Activated CD4-positive, CD25-positive, alpha-beta regulatory T cell treated with anti-CD3 and anti-CD28 coated beads, Interleukin-2, amount 50 U/mL, for 16 hours (primary cell): ENCODE data around the gene PM20D2.
A peak's percentile ranks its signal among the peaks of the same experiment; 100 is the strongest.

Experiments
- DNase-seq: peaks from one replicate; pipeline ENCODE4 v3.0.0-alpha.2; 2020; ENCODE audit warnings: low read depth, low spot score

Gene PM20D2

DNA sequence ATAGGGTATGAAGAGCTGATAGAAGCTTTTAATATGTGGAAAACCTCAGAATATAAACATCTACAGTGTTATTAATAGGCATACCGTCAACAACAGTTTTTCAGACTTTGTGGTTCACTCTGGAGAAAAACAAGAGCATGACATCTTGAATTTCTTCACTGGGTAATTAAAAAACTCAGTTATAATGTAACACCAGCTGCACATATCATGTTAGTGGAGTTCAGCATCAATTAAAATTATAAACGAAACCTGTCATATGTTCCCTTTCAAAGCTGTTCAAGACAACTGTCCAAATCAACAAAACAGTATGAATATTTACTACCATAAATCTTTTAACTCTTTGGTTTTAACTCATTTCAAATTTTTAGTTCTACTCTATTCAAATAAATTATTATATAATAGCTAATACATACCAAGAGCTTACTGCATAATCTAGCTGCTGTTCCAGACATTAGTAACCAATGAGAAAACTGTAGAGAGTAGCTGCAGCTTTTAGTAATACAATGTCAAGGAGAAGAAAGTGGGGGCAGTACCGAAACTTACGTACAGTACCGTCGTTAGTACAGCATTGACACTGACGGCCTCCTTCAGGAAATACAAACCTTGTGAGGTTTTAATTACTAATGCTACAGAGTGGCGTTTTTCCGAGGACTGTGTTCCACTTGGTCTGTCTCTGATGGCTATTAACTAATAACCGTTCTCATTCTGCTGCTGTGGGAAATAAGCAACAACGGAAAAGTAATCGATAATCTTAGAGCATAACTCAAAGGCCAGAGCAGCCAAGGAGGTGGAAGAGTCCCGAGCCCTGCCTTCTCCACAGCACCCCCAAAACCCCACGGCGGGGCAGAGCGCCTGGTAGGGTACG, 532 bp upstream of the PM20D2 start:
- no peak for DNase-seq

- peak; percentile 2 for DNase-seq
These were observed 1.2 kb downstream of the PM20D2 start for GRCh38 chr6:89146718-89147700.

DNA sequence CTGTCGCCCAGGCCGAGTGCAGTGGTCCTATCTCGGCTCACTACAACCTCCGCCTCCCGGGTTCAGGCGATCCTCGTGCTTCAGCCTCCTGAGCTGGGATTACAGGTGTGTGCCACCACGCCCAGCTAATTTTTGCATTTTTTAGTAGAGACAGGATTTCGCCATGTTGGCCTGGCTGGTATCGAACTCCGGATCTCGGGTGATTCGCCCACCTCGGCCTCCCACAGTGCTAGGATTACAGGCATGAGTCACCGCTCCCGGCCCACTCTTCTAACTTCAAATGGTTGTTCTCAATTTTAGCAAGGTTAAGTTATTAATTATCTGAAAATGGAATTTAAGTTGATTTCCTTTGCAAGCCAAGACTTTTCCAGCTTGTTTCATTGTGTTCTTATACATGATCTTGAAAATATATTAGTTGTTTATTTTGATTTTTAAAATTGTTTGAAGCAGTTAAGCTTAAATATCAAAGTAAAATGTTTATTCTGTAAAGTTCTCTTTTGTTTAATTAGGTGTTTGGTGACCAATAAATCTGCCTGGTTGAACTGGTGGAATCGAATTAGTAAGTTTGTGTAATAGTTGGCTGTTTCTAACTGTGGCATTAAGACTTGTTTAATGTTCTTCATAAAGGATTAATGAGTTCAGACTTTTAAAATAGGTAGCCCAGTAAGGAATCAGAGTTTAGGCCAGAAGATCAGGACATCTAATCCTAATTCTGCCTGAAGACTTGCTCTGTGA, 2.3 kb downstream of the PM20D2 start:
- no peak for DNase-seq

DNA sequence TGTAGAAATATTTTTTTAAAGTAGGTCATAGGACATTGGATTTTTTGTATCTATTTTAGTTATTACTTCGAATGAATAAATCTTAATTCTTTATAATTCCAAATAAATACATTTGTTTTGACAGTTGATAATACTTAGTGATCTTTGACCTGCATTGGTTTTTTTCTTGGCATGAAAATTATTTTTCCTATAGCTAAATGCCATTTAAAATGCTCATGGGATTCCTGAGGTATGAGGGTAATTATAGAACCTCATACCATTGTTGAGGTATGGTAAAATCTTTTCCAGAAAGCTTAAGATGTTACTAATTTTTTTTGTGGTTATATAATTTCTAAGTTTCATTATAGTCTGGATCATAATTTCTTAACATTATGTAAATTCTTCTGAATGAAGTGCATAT, 8.3 kb downstream of the PM20D2 start:
- DNase-seq: no peak

DNA sequence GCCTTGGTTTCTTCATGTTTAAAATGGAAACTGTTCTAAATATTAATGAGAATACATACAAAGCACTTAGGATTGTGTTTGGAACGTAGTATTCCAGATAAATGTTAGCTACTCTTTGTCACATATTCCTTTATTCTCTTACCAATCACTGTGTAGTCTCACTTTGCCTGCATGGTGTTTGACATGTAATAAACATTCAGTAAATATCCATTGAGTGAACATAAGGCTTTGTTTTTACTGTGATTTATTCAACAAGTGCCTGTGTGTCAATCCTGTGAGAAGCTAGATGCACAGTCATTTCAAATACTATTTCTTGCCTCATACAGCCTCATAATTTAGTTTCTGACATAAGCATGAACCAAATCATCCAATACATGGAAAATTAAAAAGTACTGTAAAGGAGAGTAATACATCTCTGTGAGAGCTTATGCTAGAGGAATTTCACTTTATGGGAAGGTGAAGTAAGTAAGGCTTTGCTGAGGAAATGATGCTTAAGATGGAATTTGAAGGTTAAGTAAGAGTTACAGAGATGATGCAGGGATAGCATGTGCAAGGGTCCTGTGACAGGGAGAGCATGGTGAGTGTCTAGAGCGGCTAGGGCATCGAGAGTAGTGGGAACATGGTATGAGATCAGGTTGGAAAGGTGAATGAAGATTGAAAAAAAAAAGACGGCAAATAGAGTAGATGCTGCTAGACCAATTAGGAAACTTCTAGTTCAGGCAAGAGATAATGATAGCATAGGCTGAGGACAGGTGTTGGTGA, 14.7 kb downstream of the PM20D2 start:
- DNase-seq: no peak

DNA sequence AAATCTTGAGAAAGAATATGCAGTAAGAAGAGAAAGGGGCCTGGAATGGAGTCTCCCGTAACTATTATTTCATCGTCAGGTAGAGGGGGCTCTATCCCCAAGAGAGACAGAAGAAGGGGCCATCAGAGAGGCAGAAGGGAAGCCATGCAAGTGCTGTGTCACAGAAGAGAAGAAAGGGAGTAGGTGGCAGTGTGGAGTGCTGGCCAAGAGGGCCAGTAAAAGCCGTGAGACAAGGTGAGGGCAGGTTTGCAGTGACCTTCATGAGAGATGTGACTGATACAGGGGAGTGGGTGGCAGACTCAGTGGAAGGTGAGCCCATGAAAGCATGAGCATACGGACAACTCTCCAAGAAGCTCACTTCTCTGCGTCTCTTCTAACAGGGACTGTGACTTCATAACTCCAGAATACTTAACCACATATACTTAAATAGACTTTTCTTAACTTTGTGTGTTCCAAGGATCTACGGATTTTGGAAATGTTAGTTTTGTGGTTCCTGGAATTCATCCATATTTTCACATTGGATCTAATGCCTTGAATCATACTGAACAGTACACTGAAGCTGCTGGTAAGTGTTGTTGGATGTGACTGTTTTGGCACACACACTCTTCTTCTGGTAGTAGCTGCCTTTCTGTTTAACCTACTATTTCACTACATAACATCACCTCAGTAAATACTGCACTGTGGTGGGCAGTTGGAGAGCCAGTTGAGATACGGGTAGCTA, 15.6 kb downstream of the PM20D2 start:
- DNase-seq: no peak

GRCh38 chr6:89162047-89162371, 16.2 kb downstream of the PM20D2 start:
- no peak for DNase-seq

- DNase-seq: no peak
These were observed 26.3 kb downstream of the PM20D2 start for GRCh38 chr6:89172131-89172530.

DNA sequence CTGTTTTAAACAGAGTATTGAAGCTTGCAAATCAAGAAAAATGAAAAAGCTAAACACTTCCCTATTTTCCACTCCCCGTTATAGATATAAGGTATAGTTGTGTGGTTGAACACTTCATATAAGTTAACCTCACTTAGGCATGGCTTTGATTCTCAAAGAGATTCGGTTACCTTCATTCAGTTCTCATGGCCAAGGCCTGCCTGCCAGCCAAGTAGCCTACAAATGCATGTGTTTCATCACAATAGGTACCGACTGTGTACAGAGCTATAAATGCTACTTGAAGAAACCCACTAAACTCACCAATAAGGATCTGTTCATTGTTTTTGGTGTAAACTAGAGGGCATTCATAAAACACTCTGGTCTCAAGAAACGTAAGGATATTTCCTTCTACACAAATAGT, 27.8 kb downstream of the PM20D2 start:
- no peak for DNase-seq

GRCh38 chr6:89180112-89180511, 34.3 kb downstream of the PM20D2 start:
- no peak for DNase-seq

DNA sequence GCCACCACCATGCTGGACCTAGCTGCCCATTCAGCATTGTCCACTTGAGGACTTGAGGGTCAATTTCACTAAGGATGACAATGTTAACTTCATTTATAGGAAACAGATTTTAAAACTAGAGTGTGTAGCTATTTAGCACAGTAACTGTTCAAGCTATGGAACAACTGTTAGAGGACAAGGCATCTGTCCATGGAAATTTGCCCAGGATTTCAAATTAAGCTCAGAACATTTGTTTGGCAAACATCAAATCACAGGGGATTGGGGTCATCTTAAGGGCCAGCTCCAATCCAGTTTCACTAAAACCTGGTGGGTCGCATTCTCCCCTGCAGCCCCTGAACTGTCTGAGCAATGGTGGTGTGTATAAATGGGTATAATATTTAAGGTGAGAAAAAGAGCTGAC, 35.1 kb downstream of the PM20D2 start:
- no peak for DNase-seq

GRCh38 chr6:89183294-89183693, 37.4 kb downstream of the PM20D2 start:
- DNase-seq: no peak

- no peak for DNase-seq
These were observed 38.5 kb downstream of the PM20D2 start for GRCh38 chr6:89184344-89184743.

GRCh38 chr6:89186762-89187161, 40.9 kb downstream of the PM20D2 start:
- no peak for DNase-seq

GRCh38 chr6:89187504-89187903, 41.6 kb downstream of the PM20D2 start:
- DNase-seq: no peak

DNA sequence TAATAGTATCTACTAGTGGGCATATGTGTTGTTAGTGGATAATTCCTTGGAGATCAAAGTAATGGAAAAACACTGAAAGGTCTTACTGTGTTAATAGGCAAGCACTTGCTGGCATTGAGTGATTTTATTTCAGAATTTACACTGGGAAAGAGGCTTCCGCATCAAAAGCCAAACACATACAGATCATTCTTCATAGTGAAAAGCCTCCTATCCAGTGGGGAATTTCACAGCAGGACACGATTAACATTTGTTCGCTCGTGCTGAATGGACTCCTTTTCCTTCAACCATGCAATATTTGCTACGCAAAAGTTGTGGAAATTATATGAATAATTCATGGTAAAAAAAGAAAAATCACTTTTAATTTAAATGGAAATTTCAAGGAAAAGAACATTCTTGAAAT, 44.9 kb downstream of the PM20D2 start:
- DNase-seq: no peak

DNA sequence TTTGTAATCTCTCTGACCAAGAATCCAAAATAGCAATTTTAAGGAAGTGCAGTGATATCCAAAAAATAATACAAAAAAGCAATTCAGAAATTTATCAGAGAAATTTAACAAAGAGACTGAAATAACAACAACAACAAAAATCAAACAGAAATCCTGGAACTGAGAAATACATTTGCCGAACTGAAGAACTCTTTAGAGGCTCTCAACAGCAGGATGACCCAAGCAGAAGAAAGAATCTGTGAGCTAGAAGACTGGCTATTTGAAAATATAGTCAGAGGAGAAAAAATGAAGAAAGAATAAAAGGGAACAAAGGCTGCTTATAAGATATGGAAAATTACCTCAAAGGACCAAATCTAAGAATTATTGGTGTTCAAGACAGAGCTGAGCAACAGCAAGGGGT, 48.7 kb downstream of the PM20D2 start:
- DNase-seq: no peak

DNA sequence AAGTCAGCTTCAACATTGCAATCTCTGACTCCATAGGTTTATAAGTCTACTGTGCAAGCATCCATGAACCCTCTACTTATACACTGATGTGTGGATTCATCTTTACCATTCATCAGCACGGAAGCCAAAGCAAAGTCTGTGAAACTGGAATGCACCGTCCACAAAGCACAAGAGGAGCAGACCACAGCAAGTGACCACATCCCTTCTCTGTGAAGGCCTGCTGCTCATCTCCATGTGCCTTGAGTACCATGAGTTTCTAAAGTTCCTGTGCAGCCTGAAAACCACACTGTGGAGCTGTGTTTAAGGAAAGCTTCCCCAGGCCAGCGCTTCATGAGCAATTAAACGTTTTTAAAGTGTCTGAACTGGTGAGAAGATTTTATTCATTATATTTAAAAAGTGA, 51.3 kb downstream of the PM20D2 start:
- no peak for DNase-seq

GRCh38 chr6:89198235-89198634, 52.4 kb downstream of the PM20D2 start:
- DNase-seq: no peak

DNA sequence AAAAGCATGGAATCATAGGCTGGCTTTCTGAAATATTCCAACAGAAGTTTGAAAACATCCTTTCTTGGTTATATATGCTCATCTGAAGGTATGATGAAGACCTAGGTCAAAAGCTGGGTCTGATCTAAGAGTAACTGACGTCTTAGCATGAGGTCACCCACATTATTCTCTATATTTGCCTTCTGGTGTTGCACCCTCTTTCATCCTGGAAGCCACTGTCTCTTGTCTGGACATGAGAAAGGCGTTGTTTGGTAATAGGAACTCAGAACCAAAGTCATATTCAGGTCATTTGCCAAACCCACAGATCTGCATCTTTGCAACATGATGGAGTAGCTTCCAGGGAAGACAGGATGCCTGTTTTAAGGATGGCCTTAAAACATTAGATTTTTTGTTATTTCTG, 53.7 kb downstream of the PM20D2 start:
- no peak for DNase-seq
